Skin of body (tissue), 2 donors: ENCODE results near the gene CHPF2. TPM values are rescaled to one million over a fixed set of nuclear protein-coding genes. Genes with fewer than 3 reads are reported as not detected.

Experiments
- DNase-seq: peaks from one replicate; lab custom pipeline; 2025; lab: John Stamatoyannopoulos, UW
- total RNA-seq: library from RNA; depleted of rRNA; stranded (reverse); fragments of >200 nt; gene quantifications from one replicate; pipeline ENCODE4 v1.2.3, GENCODE V29; 2014

Gene CHPF2
- total RNA-seq, 1 donor from 2014 or later = 18.5 TPM

DNA sequence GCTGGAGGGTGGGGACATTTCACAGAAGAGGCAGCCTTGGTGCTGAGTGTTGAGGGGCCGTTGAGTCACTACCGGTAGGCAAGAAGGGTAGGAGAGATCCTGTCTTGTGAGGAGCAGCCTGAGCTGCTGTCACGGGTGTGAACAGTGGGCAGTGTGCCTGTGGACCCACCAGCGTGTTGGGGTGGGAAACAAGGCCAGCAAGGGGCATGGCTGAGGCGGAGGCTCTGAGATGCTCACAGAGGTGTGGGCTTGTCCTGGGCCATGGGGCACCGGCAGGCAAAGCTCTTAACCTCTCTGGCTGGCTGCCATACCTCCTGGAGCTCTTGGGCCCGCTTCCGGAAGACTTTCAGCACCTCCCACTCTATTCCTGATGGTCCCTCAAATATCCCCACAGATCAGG lies 49.8 kb downstream of the CHPF2 start:
- DNase-seq = no peak

DNA sequence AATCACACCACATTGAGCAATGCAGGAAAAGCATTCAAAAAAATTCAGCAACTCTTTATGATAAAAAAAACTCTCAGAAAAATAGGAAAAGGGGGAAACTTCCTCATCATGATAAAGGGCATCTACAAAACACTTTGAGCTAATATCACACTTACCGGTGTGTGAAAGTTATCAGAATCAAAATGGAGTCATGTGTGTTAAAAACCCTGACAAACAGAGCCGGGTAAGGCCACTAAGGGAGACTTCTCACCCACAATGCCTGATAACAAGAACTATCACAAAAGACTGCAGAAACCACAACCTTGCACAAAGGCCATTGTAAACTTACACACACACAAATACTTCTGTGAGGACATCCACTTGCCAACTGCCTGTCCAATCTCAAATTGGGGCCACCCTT lies 51.0 kb downstream of the CHPF2 start:
- DNase-seq = no peak

DNA sequence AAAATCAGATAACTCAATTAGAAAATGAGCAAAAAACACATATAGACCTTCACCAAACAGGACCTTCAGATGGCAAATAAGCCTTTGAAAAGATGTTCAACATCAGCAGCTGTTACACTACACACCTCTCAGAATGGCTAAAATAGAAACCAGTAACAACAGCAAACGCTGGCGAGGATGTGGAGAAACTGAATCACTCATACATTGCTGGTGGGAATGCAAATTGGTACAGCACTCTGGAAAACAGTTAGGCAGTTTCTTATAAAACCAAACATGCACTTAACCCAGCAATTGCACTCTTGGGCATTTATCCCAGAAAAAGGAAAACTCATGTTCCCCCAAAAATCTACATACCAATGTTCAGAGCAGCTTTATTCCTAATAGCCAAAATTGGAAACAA lies 53.9 kb downstream of the CHPF2 start:
- DNase-seq = no peak

Other genes with a start within 250 kb of the CHPF2 start
- gene NOS3, start 241.5 kb upstream of the CHPF2 start, total RNA-seq = 3.5 TPM
- 15.4 TPM for gene ATG9B, start 208.0 kb upstream of the CHPF2 start, total RNA-seq
- gene ABCB8, start 204.0 kb upstream of the CHPF2 start, total RNA-seq = 13.2 TPM
- gene ASIC3, start 184.0 kb upstream of the CHPF2 start, total RNA-seq = 0.39 TPM
- 6.4 TPM for gene CDK5, start 174.6 kb upstream of the CHPF2 start, total RNA-seq
- 28.2 TPM for gene SLC4A2, start 172.9 kb upstream of the CHPF2 start, total RNA-seq
- gene FASTK, start 151.7 kb upstream of the CHPF2 start, total RNA-seq = 35.9 TPM
- 7.6 TPM for gene TMUB1, start 149.0 kb upstream of the CHPF2 start, total RNA-seq
- gene AGAP3, start 146.0 kb upstream of the CHPF2 start, total RNA-seq = 27.6 TPM
- gene GBX1, start 64.8 kb upstream of the CHPF2 start, total RNA-seq = 0.30 TPM
- 0.69 TPM for gene ASB10, start 45.2 kb upstream of the CHPF2 start, total RNA-seq
- not detected for gene H2BK1, start 22.0 kb upstream of the CHPF2 start, total RNA-seq
- gene ABCF2, start 5.3 kb upstream of the CHPF2 start, total RNA-seq = 16.7 TPM
- gene SMARCD3, start 16.2 kb downstream of the CHPF2 start, total RNA-seq = 34.5 TPM
- gene NUB1, start 109.3 kb downstream of the CHPF2 start, total RNA-seq = 28.5 TPM
- 14.0 TPM for gene WDR86, start 177.6 kb downstream of the CHPF2 start, total RNA-seq
- not detected for gene CRYGN, start 207.7 kb downstream of the CHPF2 start, total RNA-seq